ENCODE results near the gene CPNE8.

Gene CPNE8

DNA sequence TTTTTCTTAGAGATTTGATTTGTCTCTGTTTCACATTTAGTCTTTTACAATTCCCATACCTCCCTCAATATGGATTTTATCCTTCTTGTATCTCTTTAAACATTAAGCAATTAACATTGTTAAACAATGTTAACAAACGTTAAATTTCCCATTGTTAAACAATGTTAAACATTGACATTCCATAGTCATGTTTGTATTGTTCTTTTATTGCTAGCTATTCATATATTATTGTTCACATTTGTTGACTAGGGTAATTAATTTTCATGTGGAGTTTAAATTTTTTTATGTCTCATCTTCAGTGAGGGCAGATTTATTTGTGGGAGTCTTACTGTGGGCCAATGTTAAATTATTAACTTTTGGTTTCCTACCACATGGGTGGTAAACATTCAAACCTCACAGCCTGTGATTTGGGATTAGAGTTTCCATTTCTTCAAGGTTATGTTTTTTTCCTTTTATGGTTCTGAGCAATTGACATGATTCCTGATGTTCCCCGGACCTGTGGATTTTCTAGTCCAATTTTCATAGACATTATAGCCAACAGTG lies 294.5 kb downstream of the CPNE8 start:
- no peak for DNase-seq

- no peak for DNase-seq
Observed at GRCh38 chr12:38607295-38607694, 298.1 kb downstream of the CPNE8 start.
